HG02642 (cell line): Measurements from ENCODE around the gene PROC.

Experiments used
- ATAC-seq: cut with Tn5 transposase; IDR thresholded peaks from one replicate; pipeline ENCODE4 v1.9.1; 2021; ENCODE audit warnings: mild to moderate bottlenecking; ENCODE audit not compliant: unreplicated experiment, poor library complexity

Gene PROC

DNA sequence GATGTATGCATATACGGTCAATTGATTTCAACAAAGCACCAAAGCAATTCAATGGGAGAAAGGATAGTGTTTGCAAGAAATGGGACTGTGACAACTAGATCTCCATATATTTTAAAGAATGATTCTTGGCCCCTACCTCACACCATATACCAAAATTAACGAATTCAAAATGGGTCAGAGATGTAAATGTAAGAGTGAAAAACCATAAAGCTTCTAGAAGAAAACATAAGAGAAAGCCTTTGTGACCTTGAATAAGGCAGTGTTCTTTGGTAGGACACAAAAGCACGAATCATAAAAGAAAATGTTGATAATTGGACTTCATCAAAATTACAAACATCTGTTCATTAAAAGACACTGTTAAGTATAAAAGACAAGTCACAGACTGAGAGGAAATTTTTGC is 5.0 kb upstream of the PROC start:
- ATAC-seq: no peak

DNA sequence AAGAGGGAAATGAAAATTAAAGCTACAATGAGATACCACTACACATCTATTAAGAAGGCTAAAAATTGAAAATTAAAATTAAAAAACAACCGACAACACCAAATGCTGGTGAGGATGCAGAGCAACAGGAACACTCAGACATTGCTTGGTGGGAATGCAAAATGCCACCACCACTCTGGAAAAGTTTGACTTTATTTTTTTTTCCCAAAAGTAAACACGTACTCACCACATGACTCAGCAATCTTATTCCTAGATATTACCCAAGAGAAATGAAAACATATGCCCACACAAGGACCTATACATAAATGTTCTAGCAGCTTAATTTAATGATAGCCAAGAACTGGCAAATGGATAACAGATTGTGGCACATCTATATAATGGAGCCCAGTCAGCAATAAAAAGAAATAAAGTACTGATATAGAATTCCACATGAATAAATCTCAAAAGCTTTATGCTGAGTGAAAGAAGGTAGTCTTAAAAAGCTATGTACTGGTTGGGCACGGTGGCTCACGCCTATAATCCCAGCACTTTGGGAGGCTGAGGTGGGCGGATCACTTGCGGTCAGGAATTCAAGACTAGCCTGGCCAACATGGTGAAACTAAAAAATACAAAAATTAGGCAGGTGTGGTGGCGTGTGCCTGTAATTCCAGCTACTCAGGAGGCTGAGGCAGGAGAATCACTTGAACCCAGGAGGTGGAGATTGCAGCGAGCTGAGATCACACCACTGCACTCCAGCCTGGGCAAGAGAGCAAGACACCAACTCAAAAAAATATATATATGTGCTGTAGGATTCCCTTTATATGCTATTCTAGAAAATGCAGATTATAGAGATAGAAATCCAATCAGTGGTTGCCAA is 4.2 kb upstream of the PROC start:
- no peak for ATAC-seq

DNA sequence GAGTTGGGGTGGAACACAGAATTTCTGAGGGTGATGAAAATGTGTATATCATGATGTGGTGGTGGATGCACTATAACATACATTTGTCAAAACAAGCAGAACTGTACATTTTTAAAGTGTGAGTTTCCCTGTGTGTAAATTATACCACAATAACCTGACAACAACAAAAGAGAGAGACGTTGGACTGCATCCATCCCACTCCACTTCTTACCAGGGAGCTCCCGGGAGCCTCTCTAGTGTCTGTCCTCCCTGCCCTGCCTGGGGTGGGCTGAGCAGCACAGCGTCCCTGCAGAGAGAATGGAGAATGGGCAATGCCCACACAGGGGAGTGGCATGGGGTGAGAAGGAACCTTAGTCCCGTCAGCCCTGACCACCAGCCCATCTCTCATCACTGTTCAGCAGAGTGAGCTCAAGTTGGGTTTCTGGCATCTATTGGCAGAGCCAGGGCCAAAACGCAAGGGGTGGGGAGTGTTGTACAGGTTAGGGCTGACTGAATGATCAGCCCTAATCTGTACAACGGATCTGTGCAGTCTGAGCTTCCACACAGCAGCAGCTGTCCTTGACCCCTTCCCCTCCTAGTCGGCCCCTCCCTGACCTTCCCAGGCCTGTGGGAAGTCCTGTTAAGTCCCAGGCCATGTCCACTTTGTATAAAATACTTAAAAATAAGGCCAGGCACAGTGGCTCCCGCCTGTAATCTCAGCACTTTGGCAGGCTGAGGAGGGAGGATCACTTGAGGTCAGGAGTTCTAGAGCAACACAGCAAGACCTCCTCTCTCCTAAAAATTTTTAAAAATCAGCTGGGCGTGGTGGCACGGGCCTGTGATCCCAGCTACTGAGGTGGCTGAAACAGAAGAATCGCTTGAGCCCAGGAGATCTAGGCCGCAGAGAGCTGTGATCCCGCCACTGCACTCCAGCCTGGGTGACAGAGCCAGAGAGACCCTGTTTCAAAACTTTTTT is 3.3 kb upstream of the PROC start:
- ATAC-seq: no peak

DNA sequence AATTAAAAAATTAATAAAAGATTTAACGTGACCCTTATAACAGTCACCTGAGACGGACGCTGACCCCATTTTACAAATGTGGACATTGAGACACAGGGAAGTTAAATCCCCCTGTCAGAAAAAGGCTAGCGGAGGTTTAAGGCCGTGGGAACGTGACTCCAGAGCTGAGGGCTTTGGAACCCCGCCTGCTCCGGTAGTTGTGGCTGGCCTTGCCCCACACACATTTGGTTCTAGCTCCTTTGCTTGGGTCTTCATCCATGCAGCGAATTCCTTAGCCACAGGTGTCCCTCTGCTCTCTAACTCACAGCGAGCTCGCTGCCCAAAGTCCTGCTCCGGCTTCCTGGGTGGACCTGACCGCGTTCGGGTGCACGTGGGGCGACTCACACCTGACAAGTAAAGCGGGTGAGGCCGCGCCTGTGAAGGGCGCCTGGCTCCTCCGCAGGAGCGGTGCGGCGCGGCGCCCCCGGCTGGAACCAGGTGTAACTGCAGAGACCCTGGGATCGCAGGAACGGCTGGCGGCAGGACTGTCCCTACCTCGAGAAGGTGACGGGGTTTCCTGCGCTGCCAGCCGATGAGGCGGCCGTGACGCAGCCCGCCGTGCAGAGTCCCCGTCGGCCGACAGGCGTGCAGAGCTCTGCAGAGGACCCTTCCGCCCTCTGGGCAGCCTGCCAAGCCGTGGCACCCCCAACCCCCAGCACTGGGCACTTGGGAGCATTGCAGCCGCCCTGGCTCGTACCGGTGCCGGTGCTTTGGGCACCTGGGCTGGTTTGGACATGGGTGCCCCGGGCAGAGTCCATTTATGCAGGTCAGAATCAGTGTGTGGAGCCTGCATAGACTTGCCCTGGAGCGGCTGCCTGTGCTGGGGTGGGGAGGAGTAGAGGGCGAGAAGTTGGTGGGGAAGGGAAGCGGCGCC is 2.4 kb upstream of the PROC start:
- ATAC-seq: peak; percentile 76

DNA sequence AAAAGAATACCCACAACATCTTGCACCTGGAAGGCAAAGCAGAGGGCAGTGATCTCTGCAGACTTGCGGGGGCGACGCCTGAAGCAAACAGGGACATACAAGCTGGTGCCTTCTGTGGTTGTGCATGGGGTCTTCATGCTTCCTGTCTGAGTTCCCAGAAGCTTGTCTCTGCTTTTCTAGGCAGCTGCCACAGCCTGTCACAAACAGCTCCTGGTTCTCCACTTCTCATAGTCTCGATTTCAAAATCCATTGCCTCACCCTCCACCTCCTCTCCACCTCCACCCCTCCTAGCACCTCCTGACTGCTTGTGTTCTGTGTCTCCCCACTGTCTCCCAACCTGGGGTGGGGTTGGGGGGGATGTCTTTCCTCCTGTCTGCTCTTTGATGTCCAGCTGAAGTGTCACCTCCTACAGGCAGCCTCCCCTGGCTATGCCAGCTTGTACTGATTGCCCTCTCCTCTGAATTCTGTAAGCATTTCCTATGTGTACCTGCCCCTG is 1.7 kb upstream of the PROC start:
- no peak for ATAC-seq

DNA sequence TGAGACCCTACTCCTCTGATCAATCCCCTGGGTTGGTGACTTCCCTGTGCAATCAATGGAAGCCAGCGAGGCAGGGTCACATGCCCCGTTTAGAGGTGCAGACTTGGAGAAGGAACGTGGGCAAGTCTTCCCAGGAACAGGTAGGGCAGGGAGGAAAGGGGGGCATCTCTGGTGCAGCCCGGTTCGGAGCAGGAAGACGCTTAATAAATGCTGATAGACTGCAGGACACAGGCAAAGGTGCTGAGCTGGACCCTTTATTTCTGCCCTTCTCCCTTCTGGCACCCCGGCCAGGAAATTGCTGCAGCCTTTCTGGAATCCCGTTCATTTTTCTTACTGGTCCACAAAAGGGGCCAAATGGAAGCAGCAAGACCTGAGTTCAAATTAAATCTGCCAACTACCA is 821 bp upstream of the PROC start:
- no peak for ATAC-seq

DNA sequence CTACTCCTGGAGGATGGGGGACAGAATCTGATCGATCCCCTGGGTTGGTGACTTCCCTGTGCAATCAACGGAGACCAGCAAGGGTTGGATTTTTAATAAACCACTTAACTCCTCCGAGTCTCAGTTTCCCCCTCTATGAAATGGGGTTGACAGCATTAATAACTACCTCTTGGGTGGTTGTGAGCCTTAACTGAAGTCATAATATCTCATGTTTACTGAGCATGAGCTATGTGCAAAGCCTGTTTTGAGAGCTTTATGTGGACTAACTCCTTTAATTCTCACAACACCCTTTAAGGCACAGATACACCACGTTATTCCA is 844 bp downstream of the PROC start:
- ATAC-seq: no peak

DNA sequence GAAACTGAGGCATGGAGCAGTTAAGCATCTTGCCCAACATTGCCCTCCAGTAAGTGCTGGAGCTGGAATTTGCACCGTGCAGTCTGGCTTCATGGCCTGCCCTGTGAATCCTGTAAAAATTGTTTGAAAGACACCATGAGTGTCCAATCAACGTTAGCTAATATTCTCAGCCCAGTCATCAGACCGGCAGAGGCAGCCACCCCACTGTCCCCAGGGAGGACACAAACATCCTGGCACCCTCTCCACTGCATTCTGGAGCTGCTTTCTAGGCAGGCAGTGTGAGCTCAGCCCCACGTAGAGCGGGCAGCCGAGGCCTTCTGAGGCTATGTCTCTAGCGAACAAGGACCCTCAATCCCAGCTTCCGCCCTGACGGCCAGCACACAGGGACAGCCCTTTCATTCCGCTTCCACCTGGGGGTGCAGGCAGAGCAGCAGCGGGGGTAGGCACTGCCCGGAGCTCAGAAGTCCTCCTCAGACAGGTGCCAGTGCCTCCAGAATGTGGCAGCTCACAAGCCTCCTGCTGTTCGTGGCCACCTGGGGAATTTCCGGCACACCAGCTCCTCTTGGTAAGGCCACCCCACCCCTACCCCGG is 1.3 kb downstream of the PROC start:
- ATAC-seq: no peak

DNA sequence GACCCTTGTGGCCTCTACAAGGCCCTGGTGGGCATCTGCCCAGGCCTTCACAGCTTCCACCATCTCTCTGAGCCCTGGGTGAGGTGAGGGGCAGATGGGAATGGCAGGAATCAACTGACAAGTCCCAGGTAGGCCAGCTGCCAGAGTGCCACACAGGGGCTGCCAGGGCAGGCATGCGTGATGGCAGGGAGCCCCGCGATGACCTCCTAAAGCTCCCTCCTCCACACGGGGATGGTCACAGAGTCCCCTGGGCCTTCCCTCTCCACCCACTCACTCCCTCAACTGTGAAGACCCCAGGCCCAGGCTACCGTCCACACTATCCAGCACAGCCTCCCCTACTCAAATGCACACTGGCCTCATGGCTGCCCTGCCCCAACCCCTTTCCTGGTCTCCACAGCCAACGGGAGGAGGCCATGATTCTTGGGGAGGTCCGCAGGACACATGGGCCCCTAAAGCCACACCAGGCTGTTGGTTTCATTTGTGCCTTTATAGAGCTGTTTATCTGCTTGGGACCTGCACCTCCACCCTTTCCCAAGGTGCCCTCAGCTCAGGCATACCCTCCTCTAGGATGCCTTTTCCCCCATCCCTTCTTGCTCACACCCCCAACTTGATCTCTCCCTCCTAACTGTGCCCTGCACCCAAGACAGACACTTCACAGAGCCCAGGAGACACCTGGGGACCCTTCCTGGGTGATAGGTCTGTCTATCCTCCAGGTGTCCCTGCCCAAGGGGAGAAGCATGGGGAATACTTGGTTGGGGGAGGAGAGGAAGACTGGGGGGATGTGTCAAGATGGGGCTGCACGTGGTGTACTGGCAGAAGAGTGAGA is 2.0 kb downstream of the PROC start:
- ATAC-seq: no peak

DNA sequence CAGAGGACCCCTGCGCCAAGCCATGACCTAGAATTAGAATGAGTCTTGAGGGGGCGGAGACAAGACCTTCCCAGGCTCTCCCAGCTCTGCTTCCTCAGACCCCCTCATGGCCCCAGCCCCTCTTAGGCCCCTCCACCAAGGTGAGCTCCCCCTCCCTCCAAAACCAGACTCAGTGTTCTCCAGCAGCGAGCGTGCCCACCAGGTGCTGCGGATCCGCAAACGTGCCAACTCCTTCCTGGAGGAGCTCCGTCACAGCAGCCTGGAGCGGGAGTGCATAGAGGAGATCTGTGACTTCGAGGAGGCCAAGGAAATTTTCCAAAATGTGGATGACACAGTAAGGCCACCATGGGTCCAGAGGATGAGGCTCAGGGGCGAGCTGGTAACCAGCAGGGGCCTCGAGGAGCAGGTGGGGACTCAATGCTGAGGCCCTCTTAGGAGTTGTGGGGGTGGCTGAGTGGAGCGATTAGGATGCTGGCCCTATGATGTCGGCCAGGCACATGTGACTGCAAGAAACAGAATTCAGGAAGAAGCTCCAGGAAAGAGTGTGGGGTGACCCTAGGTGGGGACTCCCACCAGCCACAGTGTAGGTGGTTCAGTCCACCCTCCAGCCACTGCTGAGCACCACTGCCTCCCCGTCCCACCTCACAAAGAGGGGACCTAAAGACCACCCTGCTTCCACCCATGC is 3.0 kb downstream of the PROC start:
- ATAC-seq: no peak

DNA sequence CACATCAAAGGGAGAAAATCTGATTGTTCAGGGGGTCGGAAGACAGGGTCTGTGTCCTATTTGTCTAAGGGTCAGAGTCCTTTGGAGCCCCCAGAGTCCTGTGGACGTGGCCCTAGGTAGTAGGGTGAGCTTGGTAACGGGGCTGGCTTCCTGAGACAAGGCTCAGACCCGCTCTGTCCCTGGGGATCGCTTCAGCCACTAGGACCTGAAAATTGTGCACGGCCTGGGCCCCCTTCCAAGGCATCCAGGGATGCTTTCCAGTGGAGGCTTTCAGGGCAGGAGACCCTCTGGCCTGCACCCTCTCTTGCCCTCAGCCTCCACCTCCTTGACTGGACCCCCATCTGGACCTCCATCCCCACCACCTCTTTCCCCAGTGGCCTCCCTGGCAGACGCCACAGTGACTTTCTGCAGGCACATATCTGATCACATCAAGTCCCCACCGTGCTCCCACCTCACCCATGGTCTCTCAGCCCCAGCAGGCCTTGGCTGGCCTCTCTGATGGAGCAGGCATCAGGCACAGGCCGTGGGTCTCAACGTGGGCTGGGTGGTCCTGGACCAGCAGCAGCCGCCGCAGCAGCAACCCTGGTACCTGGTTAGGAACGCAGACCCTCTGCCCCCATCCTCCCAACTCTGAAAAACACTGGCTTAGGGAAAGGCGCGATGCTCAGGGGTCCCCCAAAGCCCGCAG is 3.8 kb downstream of the PROC start:
- ATAC-seq: no peak

DNA sequence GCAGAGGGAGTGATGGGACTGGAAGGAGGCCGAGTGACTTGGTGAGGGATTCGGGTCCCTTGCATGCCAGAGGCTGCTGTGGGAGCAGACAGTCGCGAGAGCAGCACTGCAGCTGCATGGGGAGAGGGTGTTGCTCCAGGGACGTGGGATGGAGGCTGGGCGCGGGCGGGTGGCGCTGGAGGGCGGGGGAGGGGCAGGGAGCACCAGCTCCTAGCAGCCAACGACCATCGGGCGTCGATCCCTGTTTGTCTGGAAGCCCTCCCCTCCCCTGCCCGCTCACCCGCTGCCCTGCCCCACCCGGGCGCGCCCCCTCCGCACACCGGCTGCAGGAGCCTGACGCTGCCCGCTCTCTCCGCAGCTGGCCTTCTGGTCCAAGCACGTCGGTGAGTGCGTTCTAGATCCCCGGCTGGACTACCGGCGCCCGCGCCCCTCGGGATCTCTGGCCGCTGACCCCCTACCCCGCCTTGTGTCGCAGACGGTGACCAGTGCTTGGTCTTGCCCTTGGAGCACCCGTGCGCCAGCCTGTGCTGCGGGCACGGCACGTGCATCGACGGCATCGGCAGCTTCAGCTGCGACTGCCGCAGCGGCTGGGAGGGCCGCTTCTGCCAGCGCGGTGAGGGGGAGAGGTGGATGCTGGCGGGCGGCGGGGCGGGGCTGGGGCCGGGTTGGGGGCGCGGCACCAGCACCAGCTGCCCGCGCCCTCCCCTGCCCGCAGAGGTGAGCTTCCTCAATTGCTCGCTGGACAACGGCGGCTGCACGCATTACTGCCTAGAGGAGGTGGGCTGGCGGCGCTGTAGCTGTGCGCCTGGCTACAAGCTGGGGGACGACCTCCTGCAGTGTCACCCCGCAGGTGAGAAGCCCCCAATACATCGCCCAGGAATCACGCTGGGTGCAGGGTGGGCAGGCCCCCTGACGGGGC is 4.6 kb downstream of the PROC start:
- ATAC-seq: no peak

DNA sequence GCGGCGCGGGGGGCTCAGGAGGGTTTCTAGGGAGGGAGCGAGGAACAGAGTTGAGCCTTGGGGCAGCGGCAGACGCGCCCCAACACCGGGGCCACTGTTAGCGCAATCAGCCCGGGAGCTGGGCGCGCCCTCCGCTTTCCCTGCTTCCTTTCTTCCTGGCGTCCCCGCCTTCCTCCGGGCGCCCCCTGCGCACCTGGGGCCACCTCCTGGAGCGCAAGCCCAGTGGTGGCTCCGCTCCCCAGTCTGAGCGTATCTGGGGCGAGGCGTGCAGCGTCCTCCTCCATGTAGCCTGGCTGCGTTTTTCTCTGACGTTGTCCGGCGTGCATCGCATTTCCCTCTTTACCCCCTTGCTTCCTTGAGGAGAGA is 5.2 kb downstream of the PROC start:
- ATAC-seq: no peak

DNA sequence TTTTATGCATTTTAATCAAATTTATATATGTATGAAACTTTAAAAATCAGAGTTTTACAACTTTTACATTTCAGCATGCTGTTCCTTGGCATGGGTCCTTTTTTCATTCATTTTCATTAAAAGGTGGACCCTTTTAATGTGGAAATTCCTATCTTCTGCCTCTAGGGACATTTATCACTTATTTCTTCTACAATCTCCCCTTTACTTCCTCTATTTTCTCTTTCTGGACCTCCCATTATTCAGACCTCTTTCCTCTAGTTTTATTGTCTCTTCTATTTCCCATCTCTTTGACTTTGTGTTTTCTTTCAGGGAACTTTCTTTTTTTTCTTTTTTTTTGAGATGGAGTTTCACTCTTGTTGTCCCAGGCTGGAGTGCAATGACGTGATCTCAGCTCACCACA is 5.7 kb downstream of the PROC start:
- ATAC-seq: no peak

DNA sequence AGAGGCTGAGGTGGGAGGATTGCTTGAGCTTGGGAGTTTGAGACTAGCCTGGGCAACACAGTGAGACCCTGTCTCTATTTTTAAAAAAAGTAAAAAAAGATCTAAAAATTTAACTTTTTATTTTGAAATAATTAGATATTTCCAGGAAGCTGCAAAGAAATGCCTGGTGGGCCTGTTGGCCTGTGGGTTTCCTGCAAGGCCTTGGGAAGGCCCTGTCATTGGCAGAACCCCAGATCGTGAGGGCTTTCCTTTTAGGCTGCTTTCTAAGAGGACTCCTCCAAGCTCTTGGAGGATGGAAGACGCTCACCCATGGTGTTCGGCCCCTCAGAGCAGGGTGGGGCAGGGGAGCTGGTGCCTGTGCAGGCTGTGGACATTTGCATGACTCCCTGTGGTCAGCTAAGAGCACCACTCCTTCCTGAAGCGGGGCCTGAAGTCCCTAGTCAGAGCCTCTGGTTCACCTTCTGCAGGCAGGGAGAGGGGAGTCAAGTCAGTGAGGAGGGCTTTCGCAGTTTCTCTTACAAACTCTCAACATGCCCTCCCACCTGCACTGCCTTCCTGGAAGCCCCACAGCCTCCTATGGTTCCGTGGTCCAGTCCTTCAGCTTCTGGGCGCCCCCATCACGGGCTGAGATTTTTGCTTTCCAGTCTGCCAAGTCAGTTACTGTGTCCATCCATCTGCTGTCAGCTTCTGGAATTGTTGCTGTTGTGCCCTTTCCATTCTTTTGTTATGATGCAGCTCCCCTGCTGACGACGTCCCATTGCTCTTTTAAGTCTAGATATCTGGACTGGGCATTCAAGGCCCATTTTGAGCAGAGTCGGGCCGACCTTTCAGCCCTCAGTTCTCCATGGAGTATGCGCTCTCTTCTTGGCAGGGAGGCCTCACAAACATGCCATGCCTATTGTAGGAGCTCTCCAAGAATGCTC is 6.6 kb downstream of the PROC start:
- ATAC-seq: no peak
